ENCODE results near the gene GOLGA3. TPM values are rescaled to one million over a fixed set of nuclear protein-coding genes. Genes with fewer than 3 reads are reported as not detected.

GOLGA3 gene
- total and polyA plus RNA-seq, 2 donors: 19.5 to 34.2 TPM

DNA sequence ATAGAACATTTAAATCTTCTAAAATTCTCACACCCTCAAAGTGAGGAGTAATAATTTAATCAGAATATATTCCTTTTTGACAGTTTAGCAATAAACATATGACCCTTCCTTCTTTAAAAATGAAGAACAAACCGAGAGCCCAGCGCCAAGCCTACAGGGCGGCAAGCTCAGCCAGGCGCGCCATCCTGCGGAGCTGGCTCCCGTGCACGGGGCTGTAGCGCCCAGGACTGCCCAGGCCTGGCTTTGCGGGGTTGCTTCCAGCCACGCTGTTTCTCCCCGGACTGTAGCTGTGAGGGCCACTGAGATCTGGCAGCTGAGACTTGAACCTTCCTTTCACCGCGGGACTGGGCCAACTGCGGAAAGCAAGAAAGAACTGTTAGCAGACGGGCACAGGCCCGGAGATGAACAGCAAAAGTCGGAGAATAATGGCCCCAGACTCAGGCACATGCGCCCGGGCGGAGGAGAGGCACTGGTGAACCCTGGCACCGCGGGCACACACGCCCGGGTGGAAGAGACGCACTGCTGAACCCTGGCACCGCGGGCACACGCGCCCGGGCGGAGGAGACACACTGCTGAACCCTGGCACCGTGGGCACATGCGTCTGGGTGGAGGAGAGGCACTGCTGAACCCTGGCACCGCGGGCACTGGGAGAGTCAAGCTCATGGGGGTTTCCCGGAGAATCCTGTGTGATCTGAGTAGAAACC is 101.4 kb downstream of the GOLGA3 start:
- DNase-seq (ENCODE audit: low read depth in 6 of 9, low spot score in 9 of 9): no peak
- Histone ChIP-seq H3K4me1 (ENCODE audit: control insufficient read depth in 2 of 2, insufficient read depth in 2 of 2, low read length in 2 of 2) (no peaks in the 10 kb centered on the region), H3K36me3 (ENCODE audit: control insufficient read depth in 2 of 2, insufficient read depth in 2 of 2, low read length in 1 of 2) (peaks cover 83 to 85% of the 10 kb centered on the region in 2 donors), H3K9me3 (ENCODE audit: control insufficient read depth in 2 of 2, insufficient read depth in 1 of 2, low read length in 1 of 2) (peaks cover 4 to 12% of the 10 kb centered on the region in 2 donors), H3K4me3 (ENCODE audit: low read length in 2 of 2) (no peak overlapping the region), H3K27me3 (ENCODE audit: control insufficient read depth in 2 of 2, insufficient read depth in 1 of 2, low read length in 1 of 2) (no peaks in the 10 kb centered on the region), H3K27ac (ENCODE audit: low read depth in 1 of 2, low read length in 1 of 2) (no peak overlapping the region)
- WGBS: 96% methylated on average over 37 of the region's 37 CpGs

DNA sequence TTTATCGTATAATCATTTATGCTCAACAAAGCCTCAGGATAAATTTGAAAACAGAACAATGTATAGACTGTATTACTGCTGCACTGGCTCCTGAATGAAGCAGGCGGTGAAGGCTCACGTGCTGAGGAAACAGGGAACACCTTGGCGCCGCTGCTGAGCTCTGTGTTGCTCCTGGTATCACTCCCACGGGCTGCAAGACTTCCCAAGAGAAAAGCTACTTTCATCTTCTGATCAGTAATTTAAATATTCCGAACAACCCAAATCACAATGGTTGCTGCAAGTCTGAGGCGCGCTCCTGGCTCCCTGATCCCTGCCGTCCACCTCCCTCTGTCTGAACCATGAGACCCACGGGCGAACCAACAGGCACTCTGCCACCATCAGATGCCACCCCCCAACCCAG is 102.3 kb downstream of the GOLGA3 start:
- Histone ChIP-seq H3K27me3 (ENCODE audit: control insufficient read depth in 2 of 2, insufficient read depth in 1 of 2, low read length in 1 of 2) (no peaks in the 10 kb centered on the region), H3K4me1 (ENCODE audit: control insufficient read depth in 2 of 2, insufficient read depth in 2 of 2, low read length in 2 of 2) (no peaks in the 10 kb centered on the region), H3K9me3 (ENCODE audit: control insufficient read depth in 2 of 2, insufficient read depth in 1 of 2, low read length in 1 of 2) (peaks cover 4 to 7% of the 10 kb centered on the region in 2 donors), H3K27ac (ENCODE audit: low read depth in 1 of 2, low read length in 1 of 2) (no peak overlapping the region), H3K36me3 (ENCODE audit: control insufficient read depth in 2 of 2, insufficient read depth in 2 of 2, low read length in 1 of 2) (peaks cover 78 to 83% of the 10 kb centered on the region in 2 donors), H3K4me3 (ENCODE audit: low read length in 2 of 2) (no peak overlapping the region)
- 98% methylated on average over 12 of the region's 12 CpGs for WGBS
- no peak for DNase-seq (ENCODE audit: low read depth in 6 of 9, low spot score in 9 of 9)

DNA sequence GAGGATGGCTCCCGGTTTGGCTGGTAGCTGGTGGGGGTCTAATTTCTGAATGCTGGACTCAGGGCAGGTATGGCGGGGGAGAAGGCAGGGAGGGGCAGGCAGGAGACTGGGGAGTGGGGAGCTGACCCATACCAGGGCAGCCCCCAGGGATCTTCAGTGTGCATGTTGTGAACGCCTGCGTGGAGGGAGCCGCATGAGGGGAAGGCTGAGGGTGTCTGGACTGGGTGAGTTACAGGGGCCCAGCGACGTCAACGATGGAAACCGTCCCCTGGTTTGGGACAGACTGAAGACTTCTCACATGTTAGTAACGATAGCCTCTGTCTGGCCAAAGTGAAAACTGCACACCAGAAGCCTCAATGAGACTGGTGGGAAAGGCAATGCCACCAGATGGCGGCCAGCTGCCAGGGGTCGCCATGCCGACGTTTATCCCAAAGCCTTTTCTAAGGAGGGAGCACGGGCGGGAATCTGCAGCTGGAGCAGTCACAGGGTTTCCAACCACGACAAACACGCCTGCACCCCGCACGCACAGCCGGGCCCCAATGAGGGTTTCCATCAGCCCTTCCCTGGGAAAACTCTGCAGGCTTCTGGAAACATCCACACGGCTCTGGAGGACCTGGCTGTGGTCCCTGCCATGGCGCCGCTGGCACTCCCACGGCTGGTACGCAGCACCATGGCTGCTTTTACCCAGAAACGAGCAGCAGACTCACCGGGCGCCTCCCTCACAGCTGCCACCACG is 104.0 kb downstream of the GOLGA3 start:
- no peaks in the 10 kb centered on the region for H3K27me3 ChIP-seq (ENCODE audit: control insufficient read depth in 2 of 2, insufficient read depth in 1 of 2, low read length in 1 of 2)
- no peak overlapping the region for H3K27ac ChIP-seq (ENCODE audit: low read depth in 1 of 2, low read length in 1 of 2)
- H3K9me3 ChIP-seq (ENCODE audit: control insufficient read depth in 2 of 2, insufficient read depth in 1 of 2, low read length in 1 of 2): peaks cover 0 to 1% of the 10 kb centered on the region in 2 donors
- no peak for DNase-seq (ENCODE audit: low read depth in 6 of 9, low spot score in 9 of 9)
- H3K4me3 ChIP-seq (ENCODE audit: low read length in 2 of 2): no peak overlapping the region
- H3K4me1 ChIP-seq (ENCODE audit: control insufficient read depth in 2 of 2, insufficient read depth in 2 of 2, low read length in 2 of 2): no peaks in the 10 kb centered on the region
- 95% methylated on average over 30 of the region's 30 CpGs for WGBS
- H3K36me3 ChIP-seq (ENCODE audit: control insufficient read depth in 2 of 2, insufficient read depth in 2 of 2, low read length in 1 of 2): peaks cover 76 to 79% of the 10 kb centered on the region in 2 donors

DNA sequence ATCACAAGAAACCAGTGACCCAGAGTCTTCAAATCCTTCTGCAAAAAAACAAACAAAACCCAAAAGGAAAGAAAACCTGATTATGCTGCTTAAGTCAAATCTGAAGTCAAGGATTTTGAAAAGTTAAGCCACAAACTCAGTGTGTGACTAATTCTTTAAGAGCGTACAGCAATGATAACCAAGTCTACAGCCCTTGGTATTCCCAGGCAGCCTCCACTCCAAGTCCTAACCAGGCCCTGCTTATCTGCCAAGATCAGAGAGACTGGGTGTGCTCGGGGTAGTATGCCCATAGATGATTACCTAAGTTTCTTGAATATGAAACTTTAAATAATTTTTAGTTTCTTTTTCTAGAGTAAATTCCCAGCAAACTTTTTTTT is 104.9 kb downstream of the GOLGA3 start:
- Histone ChIP-seq H3K9me3 (ENCODE audit: control insufficient read depth in 2 of 2, insufficient read depth in 1 of 2, low read length in 1 of 2) (no peaks in the 10 kb centered on the region), H3K4me3 (ENCODE audit: low read length in 2 of 2) (no peak overlapping the region), H3K4me1 (ENCODE audit: control insufficient read depth in 2 of 2, insufficient read depth in 2 of 2, low read length in 2 of 2) (no peaks in the 10 kb centered on the region), H3K36me3 (ENCODE audit: control insufficient read depth in 2 of 2, insufficient read depth in 2 of 2, low read length in 1 of 2) (peaks cover 79 to 84% of the 10 kb centered on the region in 2 donors), H3K27me3 (ENCODE audit: control insufficient read depth in 2 of 2, insufficient read depth in 1 of 2, low read length in 1 of 2) (no peaks in the 10 kb centered on the region), H3K27ac (ENCODE audit: low read depth in 1 of 2, low read length in 1 of 2) (no peak overlapping the region)
- DNase-seq (ENCODE audit: low read depth in 6 of 9, low spot score in 9 of 9): no peak
- WGBS: 98% methylated on average over 2 of the region's 2 CpGs

DNA sequence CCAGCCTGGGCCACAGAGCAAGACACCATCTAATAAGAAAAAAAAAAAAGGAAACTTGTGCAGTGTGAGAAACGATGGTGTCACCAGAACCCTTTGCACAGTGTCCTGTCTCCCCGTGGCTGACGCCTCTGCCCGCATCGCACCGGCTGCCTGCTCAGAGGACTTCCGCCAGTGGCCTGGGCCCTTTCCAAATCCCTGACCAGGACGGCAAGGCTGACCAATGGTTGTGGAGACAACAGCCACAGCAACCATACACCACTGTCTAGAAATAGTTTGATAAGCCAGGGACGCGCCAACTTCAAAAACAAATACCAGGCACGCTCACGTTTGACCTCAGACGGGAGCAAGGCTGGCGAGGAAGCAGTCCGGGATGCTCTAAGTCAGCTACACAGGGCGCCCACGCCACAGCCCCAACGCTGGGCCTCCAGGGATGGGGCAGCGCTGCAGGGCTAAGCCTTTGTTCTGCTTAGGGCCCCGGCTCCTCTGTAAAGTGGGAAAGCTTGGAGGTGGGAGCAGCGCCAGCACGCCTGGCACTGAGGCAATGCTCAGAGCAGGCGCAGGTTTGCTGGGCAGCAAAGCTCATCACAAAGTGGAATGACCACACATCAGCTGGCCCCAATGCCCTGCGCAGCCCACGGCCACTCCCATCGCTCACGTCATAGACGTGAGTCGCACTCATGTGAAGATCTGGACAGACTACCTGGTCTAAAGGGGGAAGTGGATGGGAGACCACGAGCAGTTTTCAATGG is 105.5 kb downstream of the GOLGA3 start:
- Histone ChIP-seq H3K27ac (ENCODE audit: low read depth in 1 of 2, low read length in 1 of 2) (no peak overlapping the region), H3K27me3 (ENCODE audit: control insufficient read depth in 2 of 2, insufficient read depth in 1 of 2, low read length in 1 of 2) (no peaks in the 10 kb centered on the region), H3K4me1 (ENCODE audit: control insufficient read depth in 2 of 2, insufficient read depth in 2 of 2, low read length in 2 of 2) (no peaks in the 10 kb centered on the region), H3K9me3 (ENCODE audit: control insufficient read depth in 2 of 2, insufficient read depth in 1 of 2, low read length in 1 of 2) (no peaks in the 10 kb centered on the region), H3K4me3 (ENCODE audit: low read length in 2 of 2) (no peak overlapping the region), H3K36me3 (ENCODE audit: control insufficient read depth in 2 of 2, insufficient read depth in 2 of 2, low read length in 1 of 2) (peaks cover 77 to 83% of the 10 kb centered on the region in 2 donors)
- no peak for DNase-seq (ENCODE audit: low read depth in 6 of 9, low spot score in 9 of 9)
- 97% methylated on average over 30 of the region's 30 CpGs for WGBS

DNA sequence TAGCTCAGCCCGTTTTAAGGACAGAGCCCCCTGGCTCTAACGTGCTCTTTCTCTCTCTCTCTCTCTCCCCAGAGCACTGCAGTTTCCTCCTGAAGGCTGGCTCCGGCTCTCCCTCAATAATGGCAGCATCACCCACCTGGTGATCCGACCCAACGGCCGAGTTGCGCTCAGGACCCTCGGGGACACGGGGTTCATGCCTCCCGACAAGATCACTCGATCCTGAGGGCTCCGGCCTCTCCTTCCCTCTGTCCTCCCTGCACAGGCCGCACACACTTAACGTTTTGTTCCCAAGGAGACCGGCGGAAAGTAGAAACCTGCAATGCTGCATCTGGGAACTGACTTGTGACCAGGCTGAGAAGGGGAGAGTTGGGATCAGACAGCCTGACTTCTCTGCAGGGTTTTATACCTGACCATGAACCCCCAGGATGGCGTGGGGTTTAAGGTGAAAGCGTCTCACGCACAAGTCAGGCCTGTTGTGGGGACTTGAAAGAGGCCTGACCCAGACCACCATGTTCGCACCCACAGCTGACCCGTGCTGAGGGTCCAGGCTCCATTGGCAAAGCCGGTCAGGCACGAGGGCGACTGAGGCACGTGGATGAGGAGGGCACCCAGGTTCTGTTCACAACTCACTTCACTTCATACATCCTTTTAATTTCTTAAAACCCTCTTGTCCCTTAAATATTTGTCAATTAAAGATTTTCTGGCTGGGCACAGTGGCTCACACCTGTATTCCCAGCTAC is 107.9 kb downstream of the GOLGA3 start:
- H3K36me3 ChIP-seq (ENCODE audit: control insufficient read depth in 2 of 2, insufficient read depth in 2 of 2, low read length in 1 of 2): peaks cover 78 to 80% of the 10 kb centered on the region in 2 donors
- H3K27ac ChIP-seq (ENCODE audit: low read depth in 1 of 2, low read length in 1 of 2): no peak overlapping the region
- H3K4me3 ChIP-seq (ENCODE audit: low read length in 2 of 2): no peak overlapping the region
- H3K27me3 ChIP-seq (ENCODE audit: control insufficient read depth in 2 of 2, insufficient read depth in 1 of 2, low read length in 1 of 2): no peaks in the 10 kb centered on the region
- H3K4me1 ChIP-seq (ENCODE audit: control insufficient read depth in 2 of 2, insufficient read depth in 2 of 2, low read length in 2 of 2): no peaks in the 10 kb centered on the region
- WGBS: 98% methylated on average over 25 of the region's 25 CpGs
- no peaks in the 10 kb centered on the region for H3K9me3 ChIP-seq (ENCODE audit: control insufficient read depth in 2 of 2, insufficient read depth in 1 of 2, low read length in 1 of 2)
- DNase-seq (ENCODE audit: low read depth in 6 of 9, low spot score in 9 of 9): no peak

DNA sequence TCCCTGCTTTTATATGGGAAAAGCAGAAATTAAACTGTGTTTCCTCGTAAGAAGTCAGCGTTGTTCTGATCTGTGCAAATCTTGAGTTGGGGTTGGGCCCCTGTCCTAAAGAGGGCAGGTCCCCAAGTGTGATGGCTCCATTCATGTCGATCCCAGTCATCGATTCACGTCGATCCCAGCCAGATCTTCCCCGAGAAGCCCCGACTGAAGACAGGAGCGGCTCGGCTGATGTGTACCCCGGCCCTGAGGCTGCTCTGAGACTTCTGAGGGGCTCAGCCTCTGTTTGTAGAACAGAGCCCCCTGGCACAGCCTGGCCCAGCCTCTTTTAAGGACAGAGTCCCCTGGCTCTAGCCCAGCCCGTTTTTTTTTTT is 108.7 kb downstream of the GOLGA3 start:
- no peak for DNase-seq (ENCODE audit: low read depth in 6 of 9, low spot score in 9 of 9)

DNA sequence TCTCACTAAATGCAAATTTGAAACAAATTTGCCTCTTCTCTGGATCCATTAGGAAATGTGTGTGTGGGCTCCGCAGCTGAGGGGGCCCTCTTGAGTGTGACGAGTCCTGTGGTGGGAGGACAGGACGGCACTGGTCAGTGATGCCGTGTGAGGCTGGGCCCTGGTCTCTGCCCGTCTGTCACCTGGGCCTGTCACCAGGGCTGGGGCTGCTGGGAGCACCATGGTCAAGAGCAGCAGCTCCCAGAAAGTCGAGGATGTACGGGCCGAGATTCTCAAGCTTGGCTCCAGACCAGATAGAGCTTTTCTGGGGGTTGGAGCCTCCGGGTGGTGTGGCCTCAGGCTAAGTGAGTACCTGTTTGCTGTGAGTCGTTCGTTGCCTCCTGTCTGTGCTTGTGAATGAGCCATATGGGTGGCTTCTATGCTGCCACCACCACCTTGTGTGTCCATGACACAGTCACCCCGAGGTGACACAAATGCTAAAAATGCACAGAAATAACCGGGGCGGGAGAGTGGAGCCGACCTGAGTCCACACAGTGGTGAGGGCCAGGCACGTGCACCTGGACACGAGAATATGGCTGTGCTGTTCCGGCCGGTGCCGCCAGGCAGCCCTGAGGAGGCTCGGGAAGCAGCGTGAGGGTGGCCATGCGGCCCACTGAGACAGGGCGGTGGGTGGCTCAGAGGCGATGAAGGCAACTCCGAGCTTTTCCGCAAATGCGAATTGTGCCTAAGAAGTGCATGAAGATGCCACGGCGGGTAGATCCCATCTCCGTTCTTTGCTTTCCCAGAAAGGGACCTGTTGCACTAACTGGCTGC is 109.3 kb downstream of the GOLGA3 start:
- H3K4me3 ChIP-seq (ENCODE audit: low read length in 2 of 2): no peak overlapping the region
- no peak overlapping the region for H3K27ac ChIP-seq (ENCODE audit: low read depth in 1 of 2, low read length in 1 of 2)
- 98% methylated on average over 31 of the region's 31 CpGs for WGBS
- H3K27me3 ChIP-seq (ENCODE audit: control insufficient read depth in 2 of 2, insufficient read depth in 1 of 2, low read length in 1 of 2): no peaks in the 10 kb centered on the region
- peaks cover 75 to 77% of the 10 kb centered on the region in 2 donors for H3K36me3 ChIP-seq (ENCODE audit: control insufficient read depth in 2 of 2, insufficient read depth in 2 of 2, low read length in 1 of 2)
- no peaks in the 10 kb centered on the region for H3K4me1 ChIP-seq (ENCODE audit: control insufficient read depth in 2 of 2, insufficient read depth in 2 of 2, low read length in 2 of 2)
- no peaks in the 10 kb centered on the region for H3K9me3 ChIP-seq (ENCODE audit: control insufficient read depth in 2 of 2, insufficient read depth in 1 of 2, low read length in 1 of 2)
- no peak for DNase-seq (ENCODE audit: low read depth in 6 of 9, low spot score in 9 of 9)

More for the DNA sequence above, 108.7 kb downstream of the GOLGA3 start:
- H3K4me3 ChIP-seq (ENCODE audit: low read length in 2 of 2): no peak overlapping the region
- H3K27me3 ChIP-seq (ENCODE audit: control insufficient read depth in 2 of 2, insufficient read depth in 1 of 2, low read length in 1 of 2): no peaks in the 10 kb centered on the region
- no peaks in the 10 kb centered on the region for H3K9me3 ChIP-seq (ENCODE audit: control insufficient read depth in 2 of 2, insufficient read depth in 1 of 2, low read length in 1 of 2)
- H3K4me1 ChIP-seq (ENCODE audit: control insufficient read depth in 2 of 2, insufficient read depth in 2 of 2, low read length in 2 of 2): no peaks in the 10 kb centered on the region
- peaks cover 75 to 77% of the 10 kb centered on the region in 2 donors for H3K36me3 ChIP-seq (ENCODE audit: control insufficient read depth in 2 of 2, insufficient read depth in 2 of 2, low read length in 1 of 2)
- H3K27ac ChIP-seq (ENCODE audit: low read depth in 1 of 2, low read length in 1 of 2): no peak overlapping the region
- WGBS: 96% methylated on average over 12 of the region's 12 CpGs

Data from thymus (tissue), 11 donors.